Measurements from ENCODE around the gene SLC13A5. TPM values are rescaled to one million over a fixed set of nuclear protein-coding genes. Genes with fewer than 3 reads are reported as not detected.

The SLC13A5 gene
- total RNA-seq, 1 experiment from 2014 or later = 3.1 TPM

GRCh38 chr17:6701719-6702118, 11.4 kb downstream of the SLC13A5 start:
- H3K4me1 Mint-ChIP-seq (ENCODE audit: low read depth, unreplicated experiment) = no peaks in the 10 kb centered on the region
- intact Hi-C loops (cut with micrococcal nuclease; ENCODE audit: unreplicated experiment) = no loop called here
- CTCF ChIA-PET = interaction anchor here (0.6 to 1.9 kb wide), 2 partner anchors 11 to 286 kb away, joined by 3 to 8 read pairs; partner anchors contain the start of gene SLC13A5
- no peak overlapping the region for H3K4me3 Mint-ChIP-seq (ENCODE audit: low read depth, unreplicated experiment)
- TF ChIP-seq CTCF (IDR thresholded peaks at IDR 0.05; ENCODE audit: unreplicated experiment) = no peak
- BruUV-seq (replicated peaks) = no TSS peak
- DNase-seq = peak; percentile 21
- H3K27ac Mint-ChIP-seq (ENCODE audit: unreplicated experiment) = no peak overlapping the region
- H3K36me3 Mint-ChIP-seq (ENCODE audit: insufficient read depth, unreplicated experiment) = no peaks in the 10 kb centered on the region
- no peaks in the 10 kb centered on the region for H3K9me3 Mint-ChIP-seq (ENCODE audit: low read depth, unreplicated experiment)
- peaks cover 40% of the 10 kb centered on the region for H3K27me3 Mint-ChIP-seq (ENCODE audit: unreplicated experiment)

GRCh38 chr17:6700948-6701307, 12.2 kb downstream of the SLC13A5 start:
- no peak overlapping the region for H3K4me3 Mint-ChIP-seq (ENCODE audit: low read depth, unreplicated experiment)
- H3K4me1 Mint-ChIP-seq (ENCODE audit: low read depth, unreplicated experiment) = no peaks in the 10 kb centered on the region
- intact Hi-C loops (cut with micrococcal nuclease; ENCODE audit: unreplicated experiment) = no loop called here
- H3K36me3 Mint-ChIP-seq (ENCODE audit: insufficient read depth, unreplicated experiment) = no peaks in the 10 kb centered on the region
- DNase-seq = no peak
- no peaks in the 10 kb centered on the region for H3K9me3 Mint-ChIP-seq (ENCODE audit: low read depth, unreplicated experiment)
- CTCF ChIA-PET = no interaction called here
- H3K27ac Mint-ChIP-seq (ENCODE audit: unreplicated experiment) = no peak overlapping the region
- no peak for TF ChIP-seq CTCF (IDR thresholded peaks at IDR 0.05; ENCODE audit: unreplicated experiment)
- H3K27me3 Mint-ChIP-seq (ENCODE audit: unreplicated experiment) = peaks cover 32% of the 10 kb centered on the region
- BruUV-seq (replicated peaks) = no TSS peak

GRCh38 chr17:6699997-6700947, 12.9 kb downstream of the SLC13A5 start:
- CTCF ChIA-PET = no interaction called here
- no peaks in the 10 kb centered on the region for H3K4me1 Mint-ChIP-seq (ENCODE audit: low read depth, unreplicated experiment)
- no peak for DNase-seq
- H3K27me3 Mint-ChIP-seq (ENCODE audit: unreplicated experiment) = peaks cover 27% of the 10 kb centered on the region
- TF ChIP-seq CTCF (IDR thresholded peaks at IDR 0.05; ENCODE audit: unreplicated experiment) = no peak
- no TSS peak for BruUV-seq (replicated peaks)
- no peak overlapping the region for H3K4me3 Mint-ChIP-seq (ENCODE audit: low read depth, unreplicated experiment)
- no peaks in the 10 kb centered on the region for H3K9me3 Mint-ChIP-seq (ENCODE audit: low read depth, unreplicated experiment)
- no peaks in the 10 kb centered on the region for H3K36me3 Mint-ChIP-seq (ENCODE audit: insufficient read depth, unreplicated experiment)
- intact Hi-C loops (cut with micrococcal nuclease; ENCODE audit: unreplicated experiment) = no loop called here
- no peak overlapping the region for H3K27ac Mint-ChIP-seq (ENCODE audit: unreplicated experiment)

DNA sequence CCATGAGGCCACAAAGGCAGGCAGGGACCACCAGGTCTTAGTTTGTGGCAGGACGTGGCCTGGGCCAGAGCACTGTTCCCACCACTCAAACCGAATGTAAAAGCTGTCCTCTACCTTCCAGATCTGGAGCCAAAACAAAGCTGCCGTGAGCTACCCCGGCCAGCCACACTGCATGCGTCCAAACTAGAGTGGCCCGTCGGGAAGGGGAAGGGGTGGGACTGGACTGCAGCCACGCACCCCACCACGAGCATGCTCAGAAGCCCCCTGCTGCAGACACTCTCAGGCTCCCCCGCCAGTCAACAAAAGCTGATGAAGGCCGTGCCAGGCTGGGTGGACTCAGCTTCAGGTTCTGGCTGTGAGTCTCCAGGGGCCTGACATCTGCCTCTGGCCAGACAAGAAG, 15.2 kb downstream of the SLC13A5 start:
- no peak overlapping the region for H3K27ac Mint-ChIP-seq (ENCODE audit: unreplicated experiment)
- DNase-seq = no peak
- no peak overlapping the region for H3K4me3 Mint-ChIP-seq (ENCODE audit: low read depth, unreplicated experiment)
- CTCF ChIA-PET = no interaction called here
- H3K27me3 Mint-ChIP-seq (ENCODE audit: unreplicated experiment) = peaks cover 18% of the 10 kb centered on the region
- no peak for TF ChIP-seq CTCF (IDR thresholded peaks at IDR 0.05; ENCODE audit: unreplicated experiment)
- H3K4me1 Mint-ChIP-seq (ENCODE audit: low read depth, unreplicated experiment) = no peaks in the 10 kb centered on the region
- H3K9me3 Mint-ChIP-seq (ENCODE audit: low read depth, unreplicated experiment) = no peaks in the 10 kb centered on the region
- intact Hi-C loops (cut with micrococcal nuclease; ENCODE audit: unreplicated experiment) = no loop called here
- H3K36me3 Mint-ChIP-seq (ENCODE audit: insufficient read depth, unreplicated experiment) = no peaks in the 10 kb centered on the region
- BruUV-seq (replicated peaks) = no TSS peak
